A673 (cell line): ENCODE measurements around the gene DHX38.

Experiments
- EZH2 ChIP-seq: fragments of 200-600 bp; sonication (generic); IDR thresholded peaks from 2 replicates; pipeline ENCODE4 v1.6.1; 2017; ENCODE audit warnings: borderline replicate concordance, low read depth, mild to moderate bottlenecking, mixed read lengths, antibody characterized with exemption, low read length; ENCODE audit not compliant: poor library complexity, severe bottlenecking
- TF ChIP-seq, protein P1 (sequence below): fragments of 300-800, 200-600 bp; sonication (generic); conservative IDR thresholded peaks from 2 replicates; pipeline ENCODE4 v1.5.1; 2017; ENCODE audit warnings: low read depth, mild to moderate bottlenecking, antibody characterized with exemption, low read length, moderate library complexity, mixed read lengths

- TF ChIP-seq, protein P1, sequence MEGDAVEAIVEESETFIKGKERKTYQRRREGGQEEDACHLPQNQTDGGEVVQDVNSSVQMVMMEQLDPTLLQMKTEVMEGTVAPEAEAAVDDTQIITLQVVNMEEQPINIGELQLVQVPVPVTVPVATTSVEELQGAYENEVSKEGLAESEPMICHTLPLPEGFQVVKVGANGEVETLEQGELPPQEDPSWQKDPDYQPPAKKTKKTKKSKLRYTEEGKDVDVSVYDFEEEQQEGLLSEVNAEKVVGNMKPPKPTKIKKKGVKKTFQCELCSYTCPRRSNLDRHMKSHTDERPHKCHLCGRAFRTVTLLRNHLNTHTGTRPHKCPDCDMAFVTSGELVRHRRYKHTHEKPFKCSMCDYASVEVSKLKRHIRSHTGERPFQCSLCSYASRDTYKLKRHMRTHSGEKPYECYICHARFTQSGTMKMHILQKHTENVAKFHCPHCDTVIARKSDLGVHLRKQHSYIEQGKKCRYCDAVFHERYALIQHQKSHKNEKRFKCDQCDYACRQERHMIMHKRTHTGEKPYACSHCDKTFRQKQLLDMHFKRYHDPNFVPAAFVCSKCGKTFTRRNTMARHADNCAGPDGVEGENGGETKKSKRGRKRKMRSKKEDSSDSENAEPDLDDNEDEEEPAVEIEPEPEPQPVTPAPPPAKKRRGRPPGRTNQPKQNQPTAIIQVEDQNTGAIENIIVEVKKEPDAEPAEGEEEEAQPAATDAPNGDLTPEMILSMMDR: no peak
- no peak for TF ChIP-seq EZH2
These were observed 26.4 kb downstream of the DHX38 start for GRCh38 chr16:72120026-72120425.
